Kasumi-1 (cell line): ENCODE data around the gene ATP5F1A.
"Not testable (repeated sequence)": the region's sequence is repeated elsewhere in the genome, so short reads cannot be mapped to it uniquely, and the experiment has no call there.

Experiments
- DNase-seq, 2 experiments: peaks; one replicate each; lab custom pipeline; 2025; lab: John Stamatoyannopoulos, UW

Gene ATP5F1A

GRCh38 chr18:46097801-46098615 lies at the start of gene ATP5F1A:
Gene ATP5F1A (minus strand): TSS chr18:46098296. CDS start chr18:46098231, 65 bp downstream.
- DNase-seq, result peak; percentile 85 to 89

DNA sequence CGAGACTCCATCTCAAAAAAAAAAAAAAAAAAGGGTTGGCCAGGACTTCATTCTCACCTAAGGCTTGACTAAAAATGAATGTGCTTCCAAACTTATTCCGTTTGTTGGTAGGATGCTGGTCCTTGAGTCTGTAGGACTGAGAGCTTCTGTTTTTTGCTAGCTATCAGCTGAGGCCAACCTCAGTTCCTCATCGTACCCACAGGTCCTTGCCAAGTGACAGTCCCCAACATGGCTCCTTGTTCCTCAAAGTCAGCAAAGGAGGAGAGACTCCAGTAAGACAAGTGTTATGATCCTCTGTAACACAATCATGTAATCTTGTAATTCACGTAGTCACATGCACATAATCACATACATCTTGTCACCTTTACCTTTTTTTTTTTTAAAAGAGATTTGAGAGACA lies 43.1 kb upstream of the ATP5F1A start:
- peak; percentile 23 to 48 for DNase-seq

DNA sequence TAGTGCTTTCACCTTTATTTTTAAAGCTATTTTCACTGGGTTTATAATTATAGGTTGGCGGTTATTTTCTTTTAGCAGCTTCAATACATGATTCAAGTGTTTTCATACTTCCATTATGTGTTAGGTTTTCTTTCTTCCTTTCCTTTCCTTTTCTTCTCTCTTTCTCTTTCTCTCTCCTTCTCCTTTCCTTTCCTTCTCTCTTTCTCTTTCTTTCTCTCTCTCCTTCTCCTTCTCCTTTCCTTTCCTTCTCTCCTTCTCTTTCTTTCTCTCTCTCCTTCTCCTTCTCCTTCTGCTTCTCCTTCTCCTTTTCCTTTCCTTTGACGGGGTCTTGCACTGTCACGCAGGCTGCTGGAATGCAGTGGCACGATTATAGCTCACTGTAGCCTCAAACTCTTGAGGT lies 42.1 kb upstream of the ATP5F1A start:
- DNase-seq, result no peak

DNA sequence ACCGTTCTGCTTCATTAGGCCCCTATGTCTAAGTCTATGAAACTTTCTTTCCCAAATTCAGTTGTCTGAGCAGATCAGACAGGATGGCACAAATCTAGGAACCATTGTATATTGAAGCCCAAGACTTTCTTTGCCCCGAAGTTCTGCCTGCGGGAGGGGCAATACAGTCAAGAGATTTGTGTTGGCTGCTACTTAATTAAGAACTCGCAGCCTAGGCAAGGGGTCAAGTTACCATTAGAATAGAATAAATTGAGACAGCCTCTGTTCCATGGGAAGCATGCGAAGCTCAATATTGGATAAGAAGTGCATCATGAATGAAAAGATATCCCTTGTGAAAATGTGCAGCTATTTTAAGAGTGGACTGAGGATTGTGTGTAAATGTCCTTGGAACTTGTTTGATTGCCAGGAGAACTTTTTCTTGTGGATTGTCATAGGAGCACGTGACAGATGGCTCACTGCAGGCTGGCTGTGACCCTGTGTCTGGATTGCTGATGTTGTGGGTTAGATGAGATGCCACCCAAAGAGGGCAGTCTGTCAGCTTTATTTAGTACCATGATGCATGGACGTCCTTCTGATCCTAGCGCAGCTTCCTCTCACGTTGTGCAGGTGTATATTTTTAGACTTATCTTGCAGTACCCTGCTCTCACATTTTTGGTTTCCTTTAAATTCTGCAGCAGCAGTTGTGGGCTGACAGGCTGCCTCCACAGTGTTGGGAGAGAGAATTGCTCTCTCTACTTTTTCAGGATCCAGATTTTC lies 37.0 kb upstream of the ATP5F1A start:
- DNase-seq, result no peak

DNA sequence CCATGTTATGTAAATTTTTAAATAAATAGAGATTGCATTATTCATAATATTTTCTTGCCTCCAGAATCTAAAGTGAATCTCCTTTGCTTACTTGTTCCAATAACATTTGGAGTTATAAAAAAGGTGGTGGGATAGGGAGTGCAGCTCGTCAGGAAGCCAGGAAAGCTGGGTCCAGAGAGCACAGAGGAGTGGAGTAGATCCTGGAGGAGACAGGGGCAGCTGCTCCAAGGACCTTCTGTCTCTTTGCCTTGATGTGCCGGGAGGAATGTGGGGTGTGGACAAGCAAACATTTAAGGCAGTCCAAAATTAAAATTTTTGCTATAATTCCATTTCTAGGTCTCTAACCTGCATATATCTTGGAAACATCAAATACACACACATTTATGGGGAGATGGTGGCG lies 35.4 kb upstream of the ATP5F1A start:
- DNase-seq, result no peak

DNA sequence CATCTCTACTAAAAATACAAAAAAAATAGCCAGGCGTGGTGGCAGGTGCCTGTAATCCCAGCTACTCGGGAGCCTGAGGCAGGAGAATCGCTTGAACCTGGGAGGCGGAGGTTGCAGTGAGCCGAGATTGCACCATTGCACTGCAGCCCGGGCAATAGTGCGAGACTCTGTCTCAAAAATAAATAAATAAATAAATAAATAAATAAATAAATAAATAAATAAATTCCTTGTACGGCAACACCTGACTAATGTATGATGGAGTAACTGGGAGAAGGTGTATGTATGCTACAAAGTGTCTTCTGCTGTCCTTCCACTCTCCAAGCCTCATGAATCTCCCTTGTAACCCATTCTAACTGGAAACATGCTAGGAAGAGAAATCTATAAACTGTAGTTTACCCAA lies 32.5 kb upstream of the ATP5F1A start:
- DNase-seq, result not testable (repeated sequence)

- DNase-seq, result no peak
Measured at GRCh38 chr18:46130061-46130460, 32.0 kb upstream of the ATP5F1A start.

DNA sequence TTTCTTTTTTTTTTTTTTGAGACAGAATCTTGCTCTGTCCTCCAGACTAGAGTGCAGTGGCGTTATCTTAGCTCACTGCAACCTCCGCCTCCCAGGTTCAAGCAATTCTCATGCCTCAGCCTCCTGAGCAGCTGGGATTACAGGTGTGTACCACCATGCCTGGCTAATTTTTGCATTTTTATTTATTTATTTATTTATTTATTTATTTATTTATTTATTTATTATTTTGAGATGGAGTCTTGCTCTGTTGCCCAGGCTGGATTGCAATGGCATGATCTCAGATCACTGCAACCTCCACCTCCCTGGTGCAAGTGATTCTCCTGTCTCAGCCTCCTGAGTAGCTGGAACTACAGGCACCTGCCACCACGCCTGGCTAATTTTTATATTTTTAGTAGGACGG lies 28.5 kb upstream of the ATP5F1A start:
- not testable (repeated sequence) for DNase-seq

DNA sequence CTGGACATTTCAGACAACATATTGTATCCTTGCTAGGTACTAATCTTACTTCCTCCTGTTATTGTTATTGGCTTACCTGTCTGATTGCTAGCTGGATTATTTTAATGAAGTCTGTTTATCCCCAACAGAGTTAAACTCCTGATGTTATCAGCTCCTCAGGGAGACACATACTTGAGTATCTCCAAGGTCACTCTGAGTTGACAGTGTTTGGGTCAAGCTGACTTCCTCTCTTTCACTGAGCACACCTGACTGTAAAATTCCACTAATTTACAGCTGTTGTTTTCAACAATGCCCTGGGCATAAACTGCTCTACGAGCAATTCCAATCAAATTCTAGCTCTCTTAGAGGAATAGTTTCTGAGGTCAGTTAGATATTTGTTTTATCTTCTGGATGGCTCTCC lies 15.7 kb upstream of the ATP5F1A start:
- no peak for DNase-seq

- DNase-seq, result no peak
Measured at GRCh38 chr18:46110406-46110805, 12.3 kb upstream of the ATP5F1A start.

GRCh38 chr18:46109386-46109785 lies 11.3 kb upstream of the ATP5F1A start:
- DNase-seq, result no peak

- DNase-seq, result peak; percentile 88 to 93
Measured at GRCh38 chr18:46104128-46104911, 6.2 kb upstream of the ATP5F1A start, which contains the start of gene HAUS1. Gene HAUS1 (plus strand): TSS chr18:46104385. CDS start chr18:46104412, 27 bp downstream.

DNA sequence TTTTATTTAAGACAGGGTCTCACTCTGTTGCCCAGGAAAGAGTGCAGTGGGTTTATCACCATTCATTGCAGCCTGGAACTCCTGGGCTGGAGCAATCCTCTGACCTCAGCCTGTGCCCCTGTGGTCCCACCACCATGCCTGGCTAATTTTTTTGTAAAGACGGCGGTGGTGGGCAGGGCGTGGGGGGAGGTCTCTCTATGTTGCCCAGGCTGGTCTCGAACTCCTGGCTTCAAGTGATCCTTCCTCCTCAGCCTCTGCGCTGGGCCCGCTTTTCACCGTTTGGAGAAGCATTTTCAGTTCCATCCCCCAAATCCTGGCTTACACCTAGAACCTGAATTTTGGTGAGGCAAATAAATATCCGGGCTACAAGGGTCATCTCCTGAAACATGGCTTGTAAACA lies 1.4 kb upstream of the ATP5F1A start:
- no peak for DNase-seq

DNA sequence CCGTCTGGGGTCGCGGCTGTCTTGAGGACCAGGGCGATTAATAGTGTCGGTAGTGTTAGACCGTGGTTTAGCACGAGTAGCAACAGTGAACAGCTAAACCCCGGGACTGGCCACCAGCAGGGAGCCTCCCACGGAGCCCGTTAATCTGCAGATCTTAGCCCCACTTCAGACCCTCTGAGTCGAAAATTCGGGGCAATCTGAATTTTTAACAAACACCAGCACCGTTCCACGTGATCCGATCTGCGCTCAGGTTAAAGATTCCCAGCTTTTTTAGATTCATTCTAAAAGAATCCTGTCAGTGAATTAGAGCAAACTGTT lies 479 bp upstream of the ATP5F1A start:
- DNase-seq, result peak in 1 of 2 experiments; percentile 53

DNA sequence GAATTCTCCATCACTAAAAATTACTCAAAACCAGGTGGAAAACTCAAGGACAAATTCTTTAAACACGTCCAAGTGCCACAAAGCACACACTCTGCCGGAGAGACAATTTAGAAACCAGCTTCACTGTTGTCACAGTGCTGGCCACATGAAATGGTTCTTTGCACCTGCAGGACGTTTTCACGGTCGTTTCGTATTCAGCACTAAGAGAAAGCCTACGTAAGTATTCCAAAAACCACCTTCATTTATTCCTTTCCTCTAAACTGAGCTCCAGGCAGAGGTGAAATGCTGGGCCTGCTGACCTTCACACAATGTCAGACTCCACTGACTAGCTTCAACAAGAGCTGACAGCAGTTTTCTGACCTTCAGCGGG lies 680 bp downstream of the ATP5F1A start:
- DNase-seq, result no peak

GRCh38 chr18:46096651-46097300 lies 1.3 kb downstream of the ATP5F1A start:
- peak in 1 of 2 experiments; percentile 37 for DNase-seq

DNA sequence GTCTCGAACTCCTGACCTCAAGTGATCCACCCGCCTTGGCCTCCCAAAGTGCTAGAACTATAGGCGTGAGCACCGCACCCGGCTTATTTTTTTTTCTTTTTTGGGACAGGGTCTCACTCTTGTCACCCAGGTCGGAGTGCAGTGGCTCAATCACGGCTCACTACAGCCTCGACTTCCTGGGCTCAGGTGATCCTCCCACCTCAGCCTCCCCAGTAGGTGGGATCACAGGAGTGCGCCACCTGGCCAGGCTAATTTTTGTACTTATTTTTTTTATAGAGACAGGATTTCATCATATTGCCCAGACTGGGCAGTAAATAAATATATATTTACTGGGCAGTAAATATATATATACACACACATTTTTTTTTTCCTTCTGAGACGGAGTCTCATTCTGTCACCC lies 2.6 kb downstream of the ATP5F1A start:
- DNase-seq, result no peak

DNA sequence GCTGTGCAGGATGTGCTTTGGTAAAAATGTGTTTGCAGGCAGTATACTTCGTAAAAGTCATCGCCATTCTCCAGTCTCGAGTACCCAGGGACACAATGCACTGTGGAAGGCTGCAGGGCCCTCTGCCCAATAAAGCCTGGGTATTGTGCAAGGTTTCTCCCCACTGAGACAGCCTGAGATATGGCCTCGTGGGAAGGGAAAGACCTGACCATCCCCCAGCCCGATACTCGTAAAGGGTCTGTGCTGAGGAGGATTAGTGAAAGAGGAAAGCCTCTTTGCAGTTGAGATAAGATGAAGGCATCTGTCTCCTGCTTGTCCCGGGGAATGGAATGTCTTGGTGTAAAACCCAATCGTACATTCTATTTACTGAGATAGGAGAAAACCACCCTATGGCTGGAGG lies 9.6 kb downstream of the ATP5F1A start:
- not testable (repeated sequence) for DNase-seq

DNA sequence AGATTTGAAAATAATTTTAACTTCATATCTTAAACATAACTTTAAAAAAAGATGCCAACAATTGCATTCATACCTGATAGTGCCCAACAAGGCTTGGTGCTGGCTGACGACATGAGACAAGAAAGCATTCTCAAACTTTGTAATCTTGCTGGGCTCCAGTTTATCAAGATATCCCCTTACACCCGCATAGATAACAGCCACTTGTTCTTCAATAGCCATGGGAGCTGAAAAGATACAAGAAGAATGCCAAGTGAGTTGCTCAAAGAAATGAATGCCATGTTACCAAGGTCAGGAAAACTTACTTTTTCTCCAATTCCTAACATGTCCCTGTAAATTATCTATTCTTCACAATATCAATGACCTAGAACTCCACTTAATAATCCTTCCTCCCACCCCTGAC lies 13.7 kb downstream of the ATP5F1A start:
- DNase-seq, result no peak

GRCh38 chr18:46080156-46080555 lies 17.9 kb downstream of the ATP5F1A start:
- no peak for DNase-seq

GRCh38 chr18:46079336-46079735 lies 18.8 kb downstream of the ATP5F1A start:
- DNase-seq, result no peak
